Measurements from ENCODE around the gene ZNF664.

Gene ZNF664

DNA sequence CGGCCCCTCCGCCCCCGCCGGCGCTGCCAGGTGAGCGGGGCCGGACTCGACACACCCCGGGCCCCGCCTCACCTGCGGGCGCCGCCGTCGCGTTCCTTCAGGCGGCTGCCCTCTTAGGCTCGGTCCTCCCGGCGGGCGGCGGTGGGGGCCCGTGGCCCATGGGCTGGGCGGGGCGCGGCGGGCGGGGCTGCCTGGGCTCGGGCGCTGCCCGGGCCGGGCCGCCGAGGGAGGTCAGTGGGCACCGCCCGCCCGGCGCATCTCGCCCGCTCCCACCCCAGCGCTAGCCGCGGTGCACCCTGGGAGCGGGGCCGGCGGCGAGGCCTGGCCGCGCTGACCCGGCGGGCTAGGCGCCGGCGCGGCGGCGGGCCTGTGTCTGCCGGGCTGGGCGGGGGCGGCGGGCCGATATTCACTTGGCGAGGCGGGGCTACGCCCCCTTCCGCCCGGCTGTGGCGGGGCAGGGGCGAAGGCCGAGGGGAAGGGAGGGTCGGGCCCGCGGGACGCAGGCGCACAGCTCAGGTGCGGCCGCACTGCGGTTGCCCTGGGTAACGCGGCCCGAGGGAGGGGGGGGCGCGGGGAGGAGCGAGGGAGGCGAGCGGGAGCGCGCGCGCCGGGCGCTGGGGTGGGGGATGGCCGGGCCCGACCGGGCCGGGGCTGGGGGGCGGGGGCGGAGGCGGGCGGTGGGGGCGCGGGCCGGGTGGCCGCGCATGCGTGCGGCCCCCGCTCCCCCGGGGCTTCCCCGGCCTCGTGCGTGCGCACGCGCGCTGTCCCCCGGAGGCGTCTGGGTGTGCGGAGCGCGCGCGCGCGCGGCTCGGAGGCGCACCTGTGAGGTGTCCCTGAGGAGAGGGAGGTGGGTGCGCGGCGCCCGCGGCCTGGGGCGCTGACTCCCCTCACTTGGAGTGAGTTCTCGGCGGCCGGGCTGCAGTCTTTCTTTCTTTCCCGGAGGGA is at the start of gene ZNF664, which contains the start of gene CCDC92:
Gene ZNF664 (plus strand): TSS at position 759 of the 945 bp plus-strand sequence. CDS start 38,930 bp downstream, outside the sequence.
Gene CCDC92 (minus strand): TSS at position 375 of the 945 bp plus-strand sequence. CDS start 28,526 bp downstream, outside the sequence.
- peak; percentile 89 for DNase-seq

DNA sequence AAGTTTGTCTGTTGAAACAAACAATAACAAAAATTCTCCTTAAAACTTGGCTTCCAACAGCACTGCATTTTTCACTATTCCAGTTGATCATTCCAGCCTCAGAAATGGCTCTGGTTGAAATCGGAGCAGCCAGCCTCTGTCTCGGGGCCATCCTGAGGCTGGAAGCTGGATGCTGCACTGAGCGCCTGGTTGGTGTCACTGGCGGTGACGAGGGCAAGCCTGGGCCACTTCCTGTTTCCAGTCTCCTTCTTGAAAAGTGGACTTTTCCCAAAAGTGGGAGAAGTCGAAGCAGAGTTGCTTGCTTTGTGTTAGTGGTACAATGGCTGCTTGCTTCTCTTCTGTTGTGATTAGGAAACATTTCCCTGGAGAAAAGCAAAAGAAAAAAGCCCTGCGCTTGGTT is 49.1 kb upstream of the ZNF664 start:
- DNase-seq: no peak

DNA sequence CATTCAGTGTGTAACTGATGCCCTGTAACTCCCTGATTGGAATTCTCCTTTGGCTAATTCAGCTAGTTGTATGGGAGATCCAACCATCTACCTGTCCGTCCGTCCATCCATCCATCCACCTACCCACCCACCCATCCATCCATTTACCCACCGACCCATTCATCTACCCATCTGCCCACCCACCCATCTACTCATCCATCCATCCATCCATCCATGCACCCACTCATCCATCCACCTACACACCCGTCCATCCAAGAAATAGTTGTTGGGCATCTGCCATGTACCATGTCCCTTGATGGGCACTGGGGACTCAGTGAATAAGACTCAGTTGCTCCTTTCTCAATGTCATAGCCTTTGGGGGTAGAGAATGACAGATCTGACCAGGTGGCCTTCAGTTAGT is 48.5 kb upstream of the ZNF664 start:
- DNase-seq: no peak

DNA sequence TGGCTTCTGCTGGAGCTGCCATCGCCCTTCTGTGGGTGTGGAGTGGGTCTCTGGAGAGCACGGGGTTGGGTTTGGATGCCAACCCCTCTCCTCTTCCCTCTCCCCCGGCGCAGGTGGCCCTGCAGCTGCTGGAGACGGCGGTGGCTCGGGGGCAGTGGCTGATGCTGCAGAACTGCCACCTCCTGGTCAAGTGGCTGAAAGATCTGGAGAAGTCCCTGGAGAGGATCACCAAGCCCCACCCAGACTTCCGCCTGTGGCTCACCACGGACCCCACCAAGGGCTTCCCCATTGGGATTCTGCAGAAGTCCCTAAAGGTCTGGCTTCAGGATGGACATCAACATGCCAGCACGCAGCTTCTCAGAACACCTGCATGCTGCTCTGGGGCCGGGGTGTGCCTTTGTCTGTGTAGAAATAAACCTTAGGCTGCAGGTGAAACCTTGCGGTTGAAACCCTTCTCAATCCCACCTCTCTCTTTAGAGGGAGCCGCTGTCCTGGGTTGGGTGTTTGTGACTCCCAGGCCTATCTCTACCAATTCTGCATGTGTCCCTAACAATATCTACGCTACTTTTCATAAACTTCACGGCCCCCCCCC is 44.6 kb upstream of the ZNF664 start:
- no peak for DNase-seq

DNA sequence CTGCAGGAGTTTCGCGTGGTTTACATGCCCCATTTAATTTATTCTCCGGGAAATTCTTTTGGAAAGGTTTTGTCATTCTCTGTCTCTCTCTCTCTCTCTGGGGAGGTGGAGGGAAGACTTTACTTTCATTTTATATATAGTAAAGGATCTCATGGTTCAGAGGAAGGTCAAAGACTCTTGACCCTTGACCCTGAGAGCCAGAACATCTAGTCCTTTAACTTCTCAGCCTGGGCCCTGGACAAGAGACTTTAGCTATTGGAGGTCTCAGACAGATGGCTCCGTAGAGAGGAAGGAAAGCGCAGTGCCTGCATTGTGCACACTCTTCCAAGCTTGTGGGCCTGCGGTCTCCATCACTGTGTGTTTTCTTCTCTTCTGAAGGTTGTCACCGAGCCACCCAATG is 44.1 kb upstream of the ZNF664 start:
- no peak for DNase-seq

DNA sequence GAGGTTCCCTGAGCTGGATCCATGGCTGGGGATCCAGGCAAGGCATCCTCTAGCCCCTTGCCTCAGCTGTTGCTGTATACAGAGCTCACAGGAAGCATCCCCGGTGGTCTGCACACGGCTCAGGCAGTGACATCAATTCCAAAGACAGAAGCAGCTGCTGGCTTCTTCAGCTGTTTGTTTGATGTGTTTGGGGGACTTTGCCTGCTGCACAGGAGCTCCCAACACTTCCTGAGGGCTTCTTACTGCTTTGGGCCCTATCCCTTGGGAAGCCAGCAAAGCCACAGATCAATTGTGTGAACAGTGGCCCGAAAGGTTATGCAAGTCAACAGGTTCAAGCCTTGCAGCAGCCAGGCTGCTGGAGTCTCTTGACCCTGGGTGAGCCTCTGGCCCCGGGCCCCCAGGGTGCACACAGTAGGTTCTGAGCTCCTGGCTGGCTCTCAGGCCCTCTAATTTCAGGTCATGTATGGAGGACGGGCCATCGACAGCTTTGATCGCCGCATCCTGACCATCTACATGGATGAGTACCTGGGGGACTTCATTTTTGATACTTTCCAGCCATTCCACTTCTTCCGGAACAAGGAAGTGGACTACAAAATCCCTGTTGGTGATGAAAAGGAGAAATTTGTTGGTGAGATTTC is 43.0 kb upstream of the ZNF664 start:
- DNase-seq: no peak

DNA sequence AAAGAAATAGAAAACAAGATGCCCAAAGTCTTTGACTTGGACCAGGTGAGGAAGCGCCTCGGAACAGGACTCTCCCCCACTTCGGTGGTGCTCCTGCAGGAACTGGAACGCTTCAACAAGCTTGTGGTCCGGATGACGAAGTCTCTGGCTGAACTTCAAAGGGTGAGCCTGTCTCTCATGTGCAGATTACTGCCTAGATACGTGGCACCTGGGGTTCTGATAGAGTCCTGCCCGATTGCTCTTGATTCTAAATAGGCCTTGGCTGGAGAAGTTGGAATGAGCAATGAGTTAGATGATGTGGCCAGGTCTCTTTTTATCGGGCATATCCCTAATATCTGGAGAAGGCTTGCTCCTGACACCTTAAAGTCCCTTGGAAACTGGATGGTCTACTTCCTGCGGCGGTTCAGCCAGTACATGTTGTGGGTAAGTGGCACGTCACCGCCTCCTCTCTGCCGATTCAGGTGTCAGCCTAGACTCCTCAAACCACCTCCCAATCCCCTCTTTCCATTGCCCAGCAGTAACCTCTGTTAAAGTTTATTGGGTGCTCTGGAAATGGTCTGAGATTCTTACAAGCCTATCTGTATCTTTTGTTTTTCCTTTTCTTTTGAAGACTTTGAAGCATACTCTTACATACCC is 41.2 kb upstream of the ZNF664 start:
- DNase-seq: no peak

DNA sequence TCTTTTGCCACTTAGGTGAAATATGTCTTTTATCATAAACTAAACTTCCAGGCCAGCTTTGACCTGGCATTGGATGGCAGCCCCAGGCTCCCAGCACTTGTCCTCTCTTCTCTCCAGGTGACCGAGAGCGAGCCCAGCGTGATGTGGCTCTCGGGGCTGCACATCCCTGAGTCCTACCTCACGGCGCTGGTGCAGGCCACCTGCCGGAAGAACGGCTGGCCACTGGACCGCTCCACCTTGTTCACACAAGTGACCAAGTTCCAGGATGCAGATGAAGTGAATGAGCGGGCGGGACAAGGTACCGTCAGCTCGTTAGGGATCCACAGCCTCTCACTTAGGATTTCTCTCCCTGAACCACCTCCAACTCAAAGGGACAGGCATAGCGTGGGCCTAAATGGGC is 39.8 kb upstream of the ZNF664 start:
- no peak for DNase-seq

DNA sequence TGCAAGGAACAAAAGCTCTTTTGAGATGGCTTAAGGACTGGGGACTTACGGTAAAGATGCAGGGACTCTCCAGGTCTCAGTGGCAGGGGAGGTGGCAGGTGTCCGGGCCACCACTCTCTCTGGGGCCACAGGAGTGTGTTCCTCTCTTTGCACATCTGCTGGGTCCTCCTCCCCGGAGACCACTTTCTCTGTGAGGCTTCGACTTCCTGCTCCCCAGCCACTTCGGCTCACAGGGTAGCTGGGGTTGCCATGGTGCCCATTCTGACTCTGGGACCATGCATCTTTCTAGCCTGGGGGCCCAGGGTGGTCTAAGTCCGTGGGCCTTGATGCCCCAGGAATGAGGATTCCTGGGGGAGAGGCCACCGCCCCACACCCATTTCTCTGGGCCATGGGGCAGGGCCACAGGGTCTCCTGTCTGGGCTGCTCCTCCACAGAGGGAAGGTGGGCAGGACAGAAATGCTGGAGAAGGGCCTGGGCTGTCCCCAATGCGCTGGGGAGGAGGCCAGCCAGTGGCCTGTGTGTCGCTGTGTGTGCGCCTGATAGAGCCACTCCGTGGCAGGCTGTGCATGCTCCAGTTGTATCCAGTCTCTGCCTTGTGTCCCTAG is 38.9 kb upstream of the ZNF664 start:
- DNase-seq: no peak

DNA sequence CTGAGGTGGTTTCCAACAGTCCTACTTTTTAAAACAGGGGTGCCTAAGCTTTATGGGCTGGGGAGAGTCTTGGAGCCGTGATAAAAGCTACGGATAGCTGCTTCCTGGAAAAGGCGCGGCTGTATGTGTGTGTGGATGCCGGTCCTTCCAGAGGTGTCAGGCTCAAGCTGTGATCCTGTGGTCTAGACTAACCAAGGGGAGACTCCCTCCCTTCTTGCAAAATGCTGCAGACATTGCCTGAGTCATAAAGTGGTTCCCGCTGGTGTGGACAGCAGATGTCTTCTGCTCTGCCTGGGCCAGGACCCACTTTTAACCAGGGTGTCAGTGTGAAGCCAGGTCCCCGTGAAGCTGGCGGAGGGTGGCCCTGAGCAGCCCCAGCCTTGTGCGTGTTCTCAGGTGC is 38.2 kb upstream of the ZNF664 start:
- no peak for DNase-seq

DNA sequence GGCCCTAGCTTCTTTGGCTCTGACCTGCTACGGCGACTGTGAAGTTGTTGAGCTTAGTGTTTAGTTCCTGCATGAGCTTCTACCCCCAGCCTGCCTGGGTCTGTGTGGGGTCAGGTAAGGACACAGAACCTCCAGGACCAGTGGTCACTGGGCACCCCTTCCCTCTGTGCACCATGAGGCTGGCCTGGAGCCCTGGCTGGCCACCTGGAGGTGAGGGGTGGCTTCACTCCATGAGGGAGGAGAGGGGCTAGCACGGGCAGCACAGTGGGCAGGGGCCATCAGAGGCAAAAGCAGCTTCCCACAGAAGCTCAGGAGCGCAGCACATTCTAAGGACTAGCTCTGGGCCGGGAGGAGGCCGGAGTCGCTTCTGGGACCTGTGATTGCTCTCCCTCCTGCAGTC is 37.1 kb upstream of the ZNF664 start:
- DNase-seq: no peak

DNA sequence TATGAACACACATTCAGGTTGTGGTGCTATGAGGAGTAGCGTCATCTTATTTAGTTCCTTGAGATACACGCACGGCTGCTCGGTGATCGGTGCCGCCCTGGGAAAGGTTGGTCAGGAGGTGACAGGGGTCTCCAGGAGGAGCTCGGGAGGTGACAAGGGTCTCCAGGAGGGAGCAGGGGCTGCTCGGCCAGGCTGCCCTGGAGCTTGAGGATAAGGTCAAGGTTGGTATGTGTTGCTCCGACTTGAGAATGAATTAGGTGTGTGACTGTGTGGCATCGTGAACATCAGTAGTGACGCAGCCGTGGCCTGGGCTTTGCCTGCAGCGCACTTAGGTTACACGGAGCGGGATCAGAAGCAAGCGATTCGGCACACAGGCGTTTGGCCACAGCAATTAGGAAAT is 36.5 kb upstream of the ZNF664 start:
- DNase-seq: no peak

DNA sequence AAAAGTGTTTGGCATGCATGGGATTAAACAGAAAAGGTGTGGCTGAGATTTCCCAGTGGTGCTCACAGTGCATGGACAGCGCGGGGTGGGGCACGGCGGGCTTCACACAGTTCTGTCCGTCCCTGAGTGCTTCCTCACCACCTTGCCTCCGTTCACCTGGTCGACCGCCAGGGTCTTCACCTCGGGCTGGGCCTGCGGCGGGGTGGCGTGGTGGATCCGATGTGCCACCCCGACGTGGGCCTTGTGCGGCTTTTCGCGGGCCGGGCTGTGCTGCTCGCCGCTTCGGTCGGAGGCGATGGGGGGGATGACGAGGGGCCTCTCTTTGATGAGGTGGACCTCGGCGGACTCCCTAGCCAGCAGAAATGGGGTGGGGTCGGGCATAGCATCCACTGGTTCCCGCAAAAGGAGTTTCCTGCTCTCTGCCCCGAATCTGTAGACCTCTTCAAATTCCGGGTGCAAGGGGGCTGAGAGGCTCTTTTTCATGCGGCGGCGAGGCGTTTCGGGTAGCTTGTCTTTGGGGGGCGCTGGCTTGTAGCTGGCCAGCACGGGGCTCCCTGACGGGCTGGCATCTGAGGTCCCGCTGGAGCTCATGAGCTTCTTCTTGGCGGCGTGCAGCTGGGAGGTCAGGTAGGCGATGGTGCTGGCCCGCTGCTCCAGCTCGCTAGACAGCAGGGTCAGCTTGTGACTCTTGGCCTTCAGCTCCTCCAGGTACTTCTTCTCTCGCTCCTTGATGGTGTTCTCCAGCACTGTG is 35.9 kb upstream of the ZNF664 start:
- no peak for DNase-seq

DNA sequence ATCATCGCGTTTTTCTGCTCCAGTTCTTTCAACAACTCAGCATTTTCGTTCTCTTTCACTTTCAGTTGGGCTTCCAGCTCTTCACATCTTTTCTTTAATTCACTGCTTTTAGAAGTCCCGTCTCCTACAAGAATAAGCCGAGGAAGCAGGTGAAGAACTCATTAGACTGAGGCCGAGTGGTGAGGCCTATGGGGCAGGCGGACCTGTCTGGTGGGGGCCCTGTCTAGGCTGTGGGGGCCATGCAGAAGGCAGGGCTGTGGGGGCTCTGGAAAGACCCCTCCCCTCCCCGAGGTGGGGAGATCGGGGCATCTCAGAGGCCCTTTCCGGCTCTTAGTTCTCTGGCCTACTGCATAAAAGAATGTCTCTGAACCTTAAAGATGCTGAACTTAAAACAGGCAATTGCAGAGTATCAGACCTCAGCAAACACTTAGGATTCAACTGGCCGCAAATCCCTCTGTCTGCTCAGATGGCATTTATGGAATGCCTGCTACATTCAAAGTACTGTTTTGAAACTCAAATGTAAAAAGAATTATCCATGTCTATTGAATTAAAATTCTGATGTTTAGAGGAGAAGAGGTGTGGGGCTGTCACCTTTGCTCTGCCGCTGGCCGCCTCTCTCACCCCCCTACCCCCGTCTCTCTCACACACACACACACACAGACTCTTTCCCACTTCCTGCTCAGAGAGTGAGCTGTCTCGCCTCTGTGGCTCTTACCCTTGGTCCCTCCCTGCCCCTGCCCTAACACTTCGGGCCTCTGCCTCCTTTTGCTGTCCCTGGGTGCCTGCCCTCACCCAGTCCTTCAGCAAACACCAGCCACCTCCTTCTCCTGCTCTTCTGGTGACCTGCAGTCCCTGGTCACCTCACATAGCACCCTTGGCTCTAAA is 35.1 kb upstream of the ZNF664 start:
- DNase-seq: no peak

DNA sequence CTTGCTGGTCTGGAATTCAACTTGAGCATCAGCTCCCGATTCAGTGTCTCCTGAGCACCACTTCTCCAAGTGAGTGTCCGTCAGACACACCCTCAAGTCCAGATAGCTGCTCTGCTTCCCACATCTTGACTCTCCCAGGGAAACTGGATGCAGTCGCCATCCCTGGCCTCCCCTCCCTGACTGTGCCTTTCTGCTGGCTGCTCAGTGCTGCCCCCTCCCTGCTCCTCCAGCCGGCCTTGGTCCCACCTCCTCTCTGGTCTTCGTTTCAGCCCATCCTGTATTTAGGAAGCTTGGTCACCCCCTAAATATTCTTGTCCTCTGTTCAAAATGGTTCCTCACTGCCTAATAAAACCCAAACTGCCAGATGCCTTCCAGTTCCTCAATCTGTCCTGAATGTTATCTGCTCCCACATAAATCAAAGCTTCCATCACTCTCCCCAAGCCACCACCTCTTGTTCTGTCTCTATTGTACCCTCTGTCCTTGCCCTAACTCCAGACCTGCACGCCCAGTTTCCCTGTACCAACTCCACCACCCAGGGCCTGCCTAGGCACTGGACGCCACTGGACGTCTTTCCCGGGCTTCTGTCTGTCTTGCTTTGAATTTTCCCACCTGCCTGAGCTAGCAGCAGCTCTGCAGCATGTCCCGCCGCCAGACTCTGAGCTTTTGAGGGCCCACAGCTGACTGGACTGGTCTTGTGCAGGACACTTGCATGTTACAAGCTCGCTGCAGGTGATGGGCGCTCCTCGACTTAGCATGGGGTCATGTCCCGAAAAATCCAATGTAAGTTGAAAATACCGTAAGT is 34.1 kb upstream of the ZNF664 start:
- no peak for DNase-seq

DNA sequence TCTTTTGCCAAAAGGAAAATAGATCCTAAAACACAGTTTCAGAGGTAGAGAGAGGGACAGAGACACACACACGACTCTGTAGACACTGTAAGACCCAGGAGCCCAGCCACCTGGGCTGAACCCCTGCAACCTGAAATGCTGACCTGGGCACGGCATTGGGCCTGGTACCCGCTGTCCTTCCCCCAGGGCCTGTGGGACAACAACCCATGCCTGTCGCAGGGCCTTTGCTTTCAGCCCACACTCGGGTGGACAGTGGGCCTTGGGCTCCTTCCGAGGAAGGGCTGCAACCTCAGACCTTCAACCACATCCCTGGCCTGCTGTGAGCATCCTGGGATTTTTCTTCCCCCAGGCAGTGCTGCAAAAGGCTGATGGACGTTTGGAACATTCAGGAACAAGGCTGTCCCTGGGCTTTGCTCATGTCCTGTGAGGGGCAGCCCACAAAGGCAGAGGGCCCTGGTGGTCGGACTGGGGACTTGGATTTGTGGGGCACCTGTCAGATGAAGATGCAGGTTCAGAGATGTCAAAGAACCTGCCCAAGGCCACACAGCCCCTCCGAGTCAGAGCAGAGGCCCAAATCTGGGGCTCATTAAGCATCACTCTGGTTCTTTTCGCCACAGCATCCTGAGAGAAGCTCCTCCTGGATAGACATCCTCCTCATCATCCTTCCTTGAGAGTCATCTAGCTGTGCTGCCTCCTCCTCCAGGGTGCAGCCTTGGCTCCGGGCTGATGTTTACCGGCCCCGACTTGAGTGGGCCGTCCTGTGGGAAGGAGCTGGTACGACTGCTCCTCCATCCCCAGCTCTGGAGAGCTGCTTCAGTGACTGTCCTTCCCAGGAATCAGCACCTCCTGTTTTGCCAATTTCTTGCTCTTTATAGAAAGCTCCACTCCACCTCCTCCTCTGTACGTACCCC is 33.0 kb upstream of the ZNF664 start:
- no peak for DNase-seq

DNA sequence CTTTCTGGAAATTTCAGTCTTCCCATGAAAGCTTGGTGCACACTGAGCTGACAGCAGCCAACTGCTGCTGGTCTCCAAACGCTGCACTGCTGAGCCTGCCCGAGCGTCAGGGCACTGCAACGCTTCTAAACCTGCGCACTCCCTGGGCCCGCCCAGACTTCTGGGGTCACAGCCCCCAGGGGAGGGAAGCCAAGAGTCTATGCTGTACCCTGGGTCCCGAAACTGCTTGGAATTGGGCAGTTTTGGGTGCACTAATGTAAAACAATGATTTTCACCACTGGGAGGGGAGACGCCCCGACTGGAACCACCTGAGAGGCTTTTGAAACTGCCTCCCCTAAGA is 32.4 kb upstream of the ZNF664 start:
- DNase-seq: no peak

DNA sequence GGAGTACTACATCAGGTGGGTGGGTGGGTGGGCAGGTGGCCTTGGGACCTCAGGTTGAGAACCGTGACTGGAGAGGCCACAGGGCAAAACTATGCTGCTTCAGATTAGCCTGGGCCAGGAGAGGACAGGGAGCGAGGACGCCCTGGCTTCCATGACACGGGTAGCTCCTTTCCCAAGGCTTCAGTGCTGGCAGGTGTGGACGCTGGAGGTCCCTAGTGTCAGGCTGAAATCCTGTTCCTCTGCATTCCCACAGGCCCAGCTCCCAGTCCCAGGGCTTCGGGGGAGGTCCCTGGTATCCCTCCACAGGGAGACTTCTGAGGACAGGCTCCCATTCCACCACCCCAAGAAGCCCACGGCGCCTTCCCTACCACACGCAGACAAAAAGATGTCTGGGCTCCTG is 32.0 kb upstream of the ZNF664 start:
- DNase-seq: no peak

DNA sequence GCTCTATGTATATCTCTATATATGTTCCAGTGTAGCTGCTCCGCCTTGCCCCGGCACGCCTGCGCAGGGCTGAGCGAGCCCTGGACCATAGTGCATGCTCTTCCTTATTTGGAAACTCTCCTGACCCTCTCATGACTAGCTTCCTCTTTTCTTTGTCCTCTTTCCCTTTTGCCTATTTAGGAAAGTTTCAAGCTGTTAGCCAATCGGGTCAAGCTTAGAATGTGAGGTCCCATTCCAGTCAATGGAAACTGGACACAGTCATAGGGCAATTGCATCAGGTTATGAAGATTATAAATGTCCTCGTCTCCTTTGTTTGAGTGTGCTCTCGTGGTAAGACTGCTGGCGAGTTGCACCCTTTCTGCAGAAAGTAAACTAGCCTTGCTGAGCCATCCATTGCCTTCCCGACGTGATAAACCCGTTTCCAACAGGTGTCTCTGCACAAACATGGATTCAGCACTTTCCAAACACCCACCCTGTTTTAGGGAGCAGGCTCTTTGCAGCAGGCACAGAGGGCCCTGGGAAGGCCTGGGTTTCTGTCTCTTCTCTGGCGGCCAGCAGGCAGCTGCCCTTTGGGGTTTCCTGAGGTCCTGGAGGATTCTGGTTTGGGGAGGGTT is 31.3 kb upstream of the ZNF664 start:
- DNase-seq: no peak
